Umbilical cord (tissue), 2 donors: ENCODE results near the gene CDH23. TPM values are rescaled to one million over a fixed set of nuclear protein-coding genes. Genes with fewer than 3 reads are reported as not detected.

ENCODE experiments used
- DNase-seq: peaks from one replicate; pipeline ENCODE4 v3.0.0-alpha.2; 2015; ENCODE audit warnings: low spot score
- total RNA-seq: library from RNA; depleted of rRNA; stranded (reverse); fragments of >200 nt; gene quantifications from one replicate; pipeline ENCODE4 v1.2.3, GENCODE V29; 2014; ENCODE audit warnings: low replicate concordance; ENCODE audit not compliant: insufficient read depth

Gene CDH23
- total RNA-seq, 1 donor from 2014 or later, result 7.0 TPM

- DNase-seq, result peak; percentile 45
Measured at GRCh38 chr10:71465551-71466252, 69.0 kb downstream of the CDH23 start.

GRCh38 chr10:71466330-71466729, 69.6 kb downstream of the CDH23 start:
- no peak for DNase-seq

- DNase-seq, result no peak
Measured at GRCh38 chr10:71467161-71467560, 70.4 kb downstream of the CDH23 start.

- DNase-seq, result no peak
Measured at GRCh38 chr10:71467569-71468362, 71.0 kb downstream of the CDH23 start.

GRCh38 chr10:71468363-71469094, 71.8 kb downstream of the CDH23 start:
- no peak for DNase-seq

GRCh38 chr10:71471006-71471405, 74.3 kb downstream of the CDH23 start:
- DNase-seq, result no peak

- DNase-seq, result peak; percentile 9
Measured at GRCh38 chr10:71471957-71472365, 75.2 kb downstream of the CDH23 start.

GRCh38 chr10:71472466-71472865, 75.7 kb downstream of the CDH23 start:
- DNase-seq, result no peak

GRCh38 chr10:71472912-71473311, 76.2 kb downstream of the CDH23 start:
- DNase-seq, result no peak

- DNase-seq, result no peak
Measured at GRCh38 chr10:71473671-71474599, 77.2 kb downstream of the CDH23 start.

GRCh38 chr10:71474702-71475242, 78.1 kb downstream of the CDH23 start:
- DNase-seq, result no peak

GRCh38 chr10:71475243-71475871, 78.6 kb downstream of the CDH23 start:
- DNase-seq, result peak; percentile 31

GRCh38 chr10:71476228-71477011, 79.7 kb downstream of the CDH23 start:
- peak; percentile 72 for DNase-seq

GRCh38 chr10:71478173-71478572, 81.5 kb downstream of the CDH23 start:
- no peak for DNase-seq

- no peak for DNase-seq
Measured at GRCh38 chr10:71478813-71479365, 82.2 kb downstream of the CDH23 start.

- DNase-seq, result no peak
Measured at GRCh38 chr10:71479831-71480230, 83.1 kb downstream of the CDH23 start.

GRCh38 chr10:71480662-71481061, 83.9 kb downstream of the CDH23 start:
- no peak for DNase-seq

GRCh38 chr10:71481746-71482410, 85.2 kb downstream of the CDH23 start:
- DNase-seq, result no peak

GRCh38 chr10:71482620-71483019, 85.9 kb downstream of the CDH23 start:
- no peak for DNase-seq
